GM21576 (cell line): ENCODE data around the gene SEC61A2.
A peak's percentile ranks its signal among the peaks of the same experiment; 100 is the strongest.
"Not testable (repeated sequence)": the region's sequence is repeated elsewhere in the genome, so short reads cannot be mapped to it uniquely, and the experiment has no call there.

Experiments used
- ATAC-seq: cut with Tn5 transposase; IDR thresholded peaks from one replicate; pipeline ENCODE4 v1.9.1; 2021; ENCODE audit warnings: mild to moderate bottlenecking, moderate library complexity; ENCODE audit not compliant: unreplicated experiment

Gene SEC61A2

GRCh38 chr10:12129222-12130111 lies at the start of gene SEC61A2:
Gene SEC61A2 (plus strand): TSS chr10:12129677. CDS start chr10:12129788, 111 bp downstream.
- peak; percentile 90 for ATAC-seq

- no peak for ATAC-seq
These were observed 48.0 kb upstream of the SEC61A2 start for GRCh38 chr10:12081470-12081869.

- ATAC-seq, result no peak
These were observed 47.5 kb upstream of the SEC61A2 start for GRCh38 chr10:12081879-12082557.

GRCh38 chr10:12088919-12089318 lies 40.6 kb upstream of the SEC61A2 start:
- ATAC-seq, result no peak

- ATAC-seq, result no peak
These were observed 38.1 kb upstream of the SEC61A2 start for GRCh38 chr10:12091421-12091820.

- not testable (repeated sequence) for ATAC-seq
These were observed 32.1 kb upstream of the SEC61A2 start for GRCh38 chr10:12097361-12097760.

GRCh38 chr10:12097791-12098190 lies 31.7 kb upstream of the SEC61A2 start:
- ATAC-seq, result no peak

- no peak for ATAC-seq
These were observed 30.5 kb upstream of the SEC61A2 start for GRCh38 chr10:12098966-12099365.

GRCh38 chr10:12103802-12104201 lies 25.7 kb upstream of the SEC61A2 start:
- no peak for ATAC-seq

GRCh38 chr10:12107781-12108180 lies 21.7 kb upstream of the SEC61A2 start:
- ATAC-seq, result no peak

- ATAC-seq, result no peak
These were observed 20.2 kb upstream of the SEC61A2 start for GRCh38 chr10:12109286-12109685.

- ATAC-seq, result no peak
These were observed 17.9 kb upstream of the SEC61A2 start for GRCh38 chr10:12111528-12111927.

- ATAC-seq, result no peak
These were observed 15.8 kb upstream of the SEC61A2 start for GRCh38 chr10:12113627-12114026.

- ATAC-seq, result no peak
These were observed 7.8 kb upstream of the SEC61A2 start for GRCh38 chr10:12121673-12122072.

GRCh38 chr10:12130237-12130872 lies 878 bp downstream of the SEC61A2 start:
- peak; percentile 40 for ATAC-seq

GRCh38 chr10:12135631-12136030 lies 6.2 kb downstream of the SEC61A2 start:
- no peak for ATAC-seq

- ATAC-seq, result no peak
These were observed 10.6 kb downstream of the SEC61A2 start for GRCh38 chr10:12140038-12140437.

- no peak for ATAC-seq
These were observed 15.1 kb downstream of the SEC61A2 start for GRCh38 chr10:12144538-12144937.

GRCh38 chr10:12150163-12150562 lies 20.7 kb downstream of the SEC61A2 start:
- no peak for ATAC-seq

GRCh38 chr10:12154516-12154915 lies 25.0 kb downstream of the SEC61A2 start:
- ATAC-seq, result no peak

- ATAC-seq, result no peak
These were observed 27.1 kb downstream of the SEC61A2 start for GRCh38 chr10:12156367-12157123.
